ENCODE data around the gene NPR2.

NPR2 gene

GRCh38 chr9:35766997-35767396 lies 24.4 kb upstream of the NPR2 start:
- no peak for DNase-seq

GRCh38 chr9:35767458-35767857 lies 23.9 kb upstream of the NPR2 start:
- DNase-seq = no peak

- no peak for DNase-seq
Observed at GRCh38 chr9:35769763-35770162, 21.6 kb upstream of the NPR2 start.

GRCh38 chr9:35771075-35771433 lies 20.3 kb upstream of the NPR2 start:
- no peak for DNase-seq

DNA sequence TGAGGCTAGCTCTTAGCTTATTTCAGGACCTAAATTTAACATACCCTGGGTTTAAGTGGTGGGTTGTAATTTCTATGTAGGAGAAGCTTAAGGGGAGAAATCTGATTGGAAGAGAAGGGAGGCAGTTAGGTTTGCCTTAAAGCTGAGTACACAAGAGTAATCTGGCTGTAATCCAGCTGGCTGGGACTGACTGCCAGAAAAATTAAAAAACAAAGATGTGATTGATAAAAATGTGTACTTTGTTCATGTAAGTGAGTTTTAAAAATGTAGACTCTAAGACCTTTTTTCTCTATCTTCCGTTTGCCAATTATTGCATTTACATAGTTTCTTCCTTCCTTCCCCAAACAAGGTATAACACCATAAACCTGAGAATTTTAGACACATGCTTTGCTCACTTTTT lies 19.9 kb upstream of the NPR2 start:
- peak; percentile 68 for DNase-seq

DNA sequence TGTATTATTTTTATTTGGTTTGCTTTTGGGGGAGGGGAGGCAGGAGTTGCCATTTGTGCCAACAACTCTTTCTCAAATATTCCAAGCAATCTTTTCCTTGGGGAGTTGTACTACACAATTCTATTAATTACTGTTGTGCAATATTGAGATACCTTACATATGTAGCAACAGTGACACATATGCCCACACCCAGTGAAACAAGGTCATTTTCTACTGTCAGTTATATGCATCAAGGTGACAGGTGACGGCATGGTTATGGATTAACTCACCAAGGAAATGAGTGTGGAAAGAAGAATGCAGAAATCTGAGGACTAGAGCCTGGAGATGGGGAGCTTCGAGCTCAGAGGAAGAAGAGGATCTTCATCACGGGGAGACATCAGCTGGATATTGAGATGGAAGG lies 19.4 kb upstream of the NPR2 start:
- DNase-seq = peak; percentile 23

- peak; percentile 66 for DNase-seq
Observed at GRCh38 chr9:35774907-35775635, 16.3 kb upstream of the NPR2 start.

DNA sequence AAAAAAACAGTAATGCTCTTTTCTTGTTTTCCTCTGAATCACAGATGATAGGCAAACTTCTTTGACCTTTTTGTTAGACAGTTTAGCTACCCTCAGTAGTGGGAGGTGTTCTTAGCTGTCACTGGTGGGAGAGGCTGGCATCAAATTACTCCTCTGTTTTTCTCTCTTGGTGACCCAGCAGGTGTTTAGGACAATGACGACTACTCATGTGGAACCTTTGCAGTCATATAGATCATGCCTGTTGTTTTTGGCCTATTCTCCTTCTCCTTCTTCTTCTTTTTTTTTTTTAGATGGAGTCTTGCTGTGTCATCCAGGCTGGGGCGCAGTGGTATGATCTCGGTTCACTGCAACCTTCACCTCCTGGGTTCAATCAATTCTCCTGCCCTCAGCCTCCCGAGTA lies 15.4 kb upstream of the NPR2 start:
- DNase-seq = peak; percentile 96

DNA sequence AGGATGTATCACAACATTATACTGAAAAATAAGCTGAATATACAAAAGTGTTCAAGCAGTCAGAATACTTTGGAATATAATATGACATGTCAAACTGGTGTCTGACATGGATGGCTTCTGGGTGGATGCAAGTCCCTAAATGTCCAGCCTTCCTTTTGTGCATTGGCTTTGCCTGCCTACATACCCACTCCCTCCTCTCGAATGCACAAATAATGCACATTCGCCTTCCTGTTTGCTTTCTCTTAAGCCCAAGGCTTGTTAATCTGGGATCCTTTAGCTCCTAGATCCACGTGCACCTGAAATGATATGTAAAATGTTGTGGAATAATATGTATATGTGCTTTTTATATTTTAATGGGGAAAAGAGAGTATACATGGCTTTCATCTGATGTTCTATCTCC lies 12.9 kb upstream of the NPR2 start:
- DNase-seq = peak; percentile 12

DNA sequence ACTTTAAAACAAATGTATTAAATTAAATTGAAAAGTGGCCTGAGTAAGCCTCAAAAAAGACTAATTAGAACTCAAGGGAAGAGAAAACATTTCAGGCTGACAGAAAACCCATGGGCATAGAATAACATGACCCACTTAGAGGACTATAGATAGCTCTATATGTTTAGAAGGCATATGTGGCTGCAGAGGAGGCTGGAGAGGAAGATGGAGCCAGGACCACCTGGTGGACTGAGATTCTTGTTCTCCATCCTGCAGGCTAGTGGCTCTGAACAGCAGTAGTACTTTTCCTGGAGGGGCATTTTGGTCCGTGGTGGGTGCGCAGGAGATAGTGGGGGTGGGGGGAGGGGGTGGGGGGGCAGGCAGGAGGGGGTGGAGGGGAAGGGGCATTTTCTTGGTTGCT lies 10.3 kb upstream of the NPR2 start:
- DNase-seq = no peak

GRCh38 chr9:35783418-35783817 lies 8.0 kb upstream of the NPR2 start:
- DNase-seq = no peak

GRCh38 chr9:35789541-35789940 lies 1.9 kb upstream of the NPR2 start:
- DNase-seq = no peak

GRCh38 chr9:35790025-35790384 lies 1.4 kb upstream of the NPR2 start:
- DNase-seq = no peak

GRCh38 chr9:35790385-35791296 lies 750 bp upstream of the NPR2 start:
- DNase-seq = peak; percentile 68

DNA sequence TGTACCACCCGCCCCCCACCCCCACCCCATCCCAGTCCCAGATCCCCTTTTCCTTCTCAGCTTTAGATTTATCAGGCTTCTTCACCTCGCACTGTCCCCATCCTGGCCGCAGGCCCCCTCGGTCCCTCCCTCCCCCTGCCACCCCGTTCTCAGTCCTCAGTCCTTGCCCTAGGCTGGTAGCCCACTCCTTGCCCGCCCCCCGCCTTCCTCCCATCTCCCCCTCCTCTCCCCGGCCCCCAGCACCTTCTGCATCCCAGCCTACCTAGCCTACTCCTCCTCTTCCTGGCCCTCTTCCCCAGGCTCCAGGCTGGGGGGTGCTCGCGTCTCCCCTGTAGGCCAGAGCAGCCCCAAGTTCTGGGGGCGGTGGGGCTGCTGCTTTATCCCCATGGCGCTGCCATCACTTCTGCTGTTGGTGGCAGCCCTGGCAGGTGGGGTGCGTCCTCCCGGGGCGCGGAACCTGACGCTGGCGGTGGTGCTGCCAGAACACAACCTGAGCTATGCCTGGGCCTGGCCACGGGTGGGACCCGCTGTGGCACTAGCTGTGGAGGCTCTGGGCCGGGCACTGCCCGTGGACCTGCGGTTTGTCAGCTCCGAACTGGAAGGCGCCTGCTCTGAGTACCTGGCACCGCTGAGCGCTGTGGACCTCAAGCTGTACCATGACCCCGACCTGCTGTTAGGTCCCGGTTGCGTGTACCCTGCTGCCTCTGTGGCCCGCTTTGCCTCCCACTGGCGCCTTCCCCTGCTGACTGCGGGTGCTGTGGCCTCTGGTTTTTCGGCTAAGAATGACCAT lies 828 bp downstream of the NPR2 start:
- no peak for DNase-seq

DNA sequence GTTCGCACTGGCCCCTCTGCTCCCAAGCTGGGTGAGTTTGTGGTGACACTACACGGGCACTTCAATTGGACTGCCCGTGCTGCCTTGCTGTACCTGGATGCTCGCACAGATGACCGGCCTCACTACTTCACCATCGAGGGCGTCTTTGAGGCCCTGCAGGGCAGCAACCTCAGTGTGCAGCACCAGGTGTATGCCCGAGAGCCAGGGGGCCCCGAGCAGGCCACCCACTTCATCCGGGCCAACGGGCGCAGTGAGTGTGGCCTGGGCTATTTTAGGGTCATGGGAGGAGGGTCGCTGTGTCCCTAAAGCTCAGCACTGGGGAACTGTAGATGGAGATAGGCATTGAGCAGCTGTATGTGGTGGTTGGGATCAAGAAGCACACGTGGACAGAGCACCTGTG lies 1.4 kb downstream of the NPR2 start:
- DNase-seq = no peak

DNA sequence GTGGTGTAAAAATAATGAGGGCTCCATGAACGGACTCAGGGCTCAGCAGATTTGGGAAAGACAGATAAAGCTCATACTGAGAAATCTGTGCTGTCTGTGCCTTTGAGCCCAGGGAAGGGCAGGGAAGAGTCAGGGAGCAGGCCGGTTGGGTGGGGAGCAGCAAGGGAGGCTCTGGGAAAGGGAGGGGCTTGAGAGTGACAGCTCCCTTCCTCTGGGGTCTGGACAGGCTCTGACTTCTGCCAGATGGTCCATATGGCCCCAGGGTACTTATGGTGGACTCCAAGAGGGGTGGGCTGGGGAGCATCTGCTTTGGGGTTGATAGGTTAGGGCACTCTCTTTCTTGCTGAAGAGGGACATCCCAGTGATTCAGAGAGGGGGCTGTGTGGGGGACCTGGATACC lies 2.1 kb downstream of the NPR2 start:
- no peak for DNase-seq

- DNase-seq = no peak
Observed at GRCh38 chr9:35795695-35796094, 4.3 kb downstream of the NPR2 start.

GRCh38 chr9:35797311-35798109 lies 6.1 kb downstream of the NPR2 start:
- DNase-seq = no peak

DNA sequence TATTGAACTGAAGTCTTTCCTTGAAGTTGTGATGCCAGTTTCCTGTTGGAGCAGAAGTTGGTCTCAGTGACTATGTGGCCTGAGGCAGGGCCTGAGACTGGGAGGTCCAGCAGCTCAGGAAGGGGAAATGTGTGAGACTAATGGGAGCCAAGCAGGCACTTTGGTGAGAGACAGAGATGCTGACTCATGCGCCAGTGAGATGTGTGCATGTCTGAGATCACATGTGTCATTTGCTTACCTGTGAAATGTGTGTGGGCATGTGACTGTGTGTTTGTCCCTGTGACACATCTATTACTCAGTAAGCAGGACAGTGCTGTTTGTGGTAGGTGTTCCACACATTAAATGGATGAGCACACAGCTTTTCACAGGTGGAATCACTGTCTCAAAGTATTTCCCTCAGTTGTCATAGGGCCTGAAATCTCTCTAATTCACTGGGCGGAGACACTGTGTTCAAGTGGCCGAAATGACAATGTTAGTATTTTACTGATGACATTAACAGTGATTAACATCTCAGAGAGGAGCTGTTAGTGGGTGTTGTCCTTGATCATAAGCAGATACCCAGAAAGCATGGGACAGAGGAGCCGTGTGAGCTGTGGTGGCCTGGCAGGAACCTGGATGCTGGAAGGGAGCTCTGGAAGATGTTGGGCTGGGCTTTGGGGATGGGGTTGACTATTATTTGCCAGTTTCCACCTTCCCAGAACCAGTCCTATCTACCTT lies 7.4 kb downstream of the NPR2 start:
- no peak for DNase-seq

DNA sequence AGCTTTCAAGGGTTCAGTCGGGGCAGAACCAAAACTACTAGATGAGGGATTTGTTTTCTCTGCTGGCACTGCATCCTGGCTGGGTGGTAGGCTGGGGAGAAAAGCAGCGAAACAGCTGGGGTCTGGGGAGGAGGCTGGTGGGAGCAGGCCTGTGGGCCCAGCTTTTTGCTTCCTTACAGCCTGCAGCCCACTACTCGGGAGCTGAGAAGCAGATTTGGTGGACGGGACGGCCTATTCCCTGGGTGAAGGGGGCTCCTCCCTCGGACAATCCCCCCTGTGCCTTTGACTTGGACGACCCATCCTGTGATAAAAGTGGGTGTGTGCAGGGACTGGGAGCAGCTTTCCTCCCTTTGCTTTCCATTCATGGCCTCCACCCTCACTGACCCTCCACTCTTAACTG lies 9.1 kb downstream of the NPR2 start:
- DNase-seq = no peak

Measured in NCI-H146 (cell line).